ENCODE data around the gene GEMIN2.
"Not testable (repeated sequence)": the region's sequence is repeated elsewhere in the genome, so short reads cannot be mapped to it uniquely, and the experiment has no call there.

GEMIN2 gene

GRCh38 chr14:39094515-39094914 is 19.6 kb upstream of the GEMIN2 start:
- Histone ChIP-seq H3K4me1 (ENCODE audit: control insufficient read depth in 2 of 2, insufficient read depth in 2 of 2, low read length in 2 of 2) (peaks cover 0 to 3% of the 10 kb centered on the region in 2 donors), H3K36me3 (ENCODE audit: control insufficient read depth in 2 of 2, insufficient read depth in 2 of 2, low read length in 2 of 2) (peaks cover 39 to 53% of the 10 kb centered on the region in 2 donors), H3K27ac (ENCODE audit: low read depth in 2 of 2, low read length in 2 of 2) (no peak overlapping the region), H3K27me3 (ENCODE audit: control insufficient read depth in 2 of 2, insufficient read depth in 2 of 2, low read length in 2 of 2) (no peaks in the 10 kb centered on the region), H3K9ac (ENCODE audit: low read depth in 1 of 2, low read length in 2 of 2) (no peak overlapping the region), H3K9me3 (ENCODE audit: control insufficient read depth in 2 of 2, low read length in 2 of 2) (no peaks in the 10 kb centered on the region), H3K4me3 (ENCODE audit: low read length in 2 of 2) (no peak overlapping the region)

- H3K27ac ChIP-seq (ENCODE audit: low read depth in 2 of 2, low read length in 2 of 2), result no peak overlapping the region
- no peaks in the 10 kb centered on the region for H3K9me3 ChIP-seq (ENCODE audit: control insufficient read depth in 2 of 2, low read length in 2 of 2)
- peaks cover 7 to 8% of the 10 kb centered on the region in 2 donors for H3K4me1 ChIP-seq (ENCODE audit: control insufficient read depth in 2 of 2, insufficient read depth in 2 of 2, low read length in 2 of 2)
- no peaks in the 10 kb centered on the region for H3K27me3 ChIP-seq (ENCODE audit: control insufficient read depth in 2 of 2, insufficient read depth in 2 of 2, low read length in 2 of 2)
- H3K4me3 ChIP-seq (ENCODE audit: low read length in 2 of 2), result no peak overlapping the region
- H3K36me3 ChIP-seq (ENCODE audit: control insufficient read depth in 2 of 2, insufficient read depth in 2 of 2, low read length in 2 of 2), result peaks cover 20 to 33% of the 10 kb centered on the region in 2 donors
- H3K9ac ChIP-seq (ENCODE audit: low read depth in 1 of 2, low read length in 2 of 2), result no peak overlapping the region
Measured at GRCh38 chr14:39097159-39097558, 17.0 kb upstream of the GEMIN2 start.

GRCh38 chr14:39099215-39099614 is 14.9 kb upstream of the GEMIN2 start:
- not testable (repeated sequence) for H3K9me3 ChIP-seq (ENCODE audit: control insufficient read depth in 2 of 2, low read length in 2 of 2); H3K27me3 ChIP-seq (ENCODE audit: control insufficient read depth in 2 of 2, insufficient read depth in 2 of 2, low read length in 2 of 2); H3K27ac ChIP-seq (ENCODE audit: low read depth in 2 of 2, low read length in 2 of 2); H3K4me3 ChIP-seq (ENCODE audit: low read length in 2 of 2); H3K9ac ChIP-seq (ENCODE audit: low read depth in 1 of 2, low read length in 2 of 2)
- H3K36me3 ChIP-seq (ENCODE audit: control insufficient read depth in 2 of 2, insufficient read depth in 2 of 2, low read length in 2 of 2), result peaks cover 17 to 22% of the 10 kb centered on the region in 2 donors
- H3K4me1 ChIP-seq (ENCODE audit: control insufficient read depth in 2 of 2, insufficient read depth in 2 of 2, low read length in 2 of 2), result peaks cover 14 to 15% of the 10 kb centered on the region in 2 donors

- H3K9me3 ChIP-seq (ENCODE audit: control insufficient read depth in 2 of 2, low read length in 2 of 2), result no peaks in the 10 kb centered on the region
- H3K4me3 ChIP-seq (ENCODE audit: low read length in 2 of 2), result no peak overlapping the region
- no peak overlapping the region for H3K27ac ChIP-seq (ENCODE audit: low read depth in 2 of 2, low read length in 2 of 2)
- no peak overlapping the region for H3K9ac ChIP-seq (ENCODE audit: low read depth in 1 of 2, low read length in 2 of 2)
- peaks cover 13 to 19% of the 10 kb centered on the region in 2 donors for H3K36me3 ChIP-seq (ENCODE audit: control insufficient read depth in 2 of 2, insufficient read depth in 2 of 2, low read length in 2 of 2)
- H3K27me3 ChIP-seq (ENCODE audit: control insufficient read depth in 2 of 2, insufficient read depth in 2 of 2, low read length in 2 of 2), result no peaks in the 10 kb centered on the region
- H3K4me1 ChIP-seq (ENCODE audit: control insufficient read depth in 2 of 2, insufficient read depth in 2 of 2, low read length in 2 of 2), result peaks cover 16 to 19% of the 10 kb centered on the region in 2 donors
Measured at GRCh38 chr14:39099748-39100147, 14.4 kb upstream of the GEMIN2 start.

GRCh38 chr14:39102265-39102968 is 11.7 kb upstream of the GEMIN2 start:
- H3K4me3 ChIP-seq (ENCODE audit: low read length in 2 of 2), result peak overlapping the region; percentile 90 to 97
- no peaks in the 10 kb centered on the region for H3K27me3 ChIP-seq (ENCODE audit: control insufficient read depth in 2 of 2, insufficient read depth in 2 of 2, low read length in 2 of 2)
- no peaks in the 10 kb centered on the region for H3K9me3 ChIP-seq (ENCODE audit: control insufficient read depth in 2 of 2, low read length in 2 of 2)
- peaks cover 16 to 19% of the 10 kb centered on the region in 2 donors for H3K4me1 ChIP-seq (ENCODE audit: control insufficient read depth in 2 of 2, insufficient read depth in 2 of 2, low read length in 2 of 2)
- peak overlapping the region; percentile 99 for H3K27ac ChIP-seq (ENCODE audit: low read depth in 2 of 2, low read length in 2 of 2)
- peaks cover 0 to 3% of the 10 kb centered on the region in 2 donors for H3K36me3 ChIP-seq (ENCODE audit: control insufficient read depth in 2 of 2, insufficient read depth in 2 of 2, low read length in 2 of 2)
- peak overlapping the region; percentile 96 to 98 for H3K9ac ChIP-seq (ENCODE audit: low read depth in 1 of 2, low read length in 2 of 2)

GRCh38 chr14:39102969-39103957 is 10.9 kb upstream of the GEMIN2 start, which contains the start of gene SEC23A:
TSS of gene SEC23A (minus strand) at chr14:39103235. CDS start at chr14:39096118, 7,117 bp downstream.
- Histone ChIP-seq H3K9me3 (ENCODE audit: control insufficient read depth in 2 of 2, low read length in 2 of 2) (no peaks in the 10 kb centered on the region), H3K27ac (ENCODE audit: low read depth in 2 of 2, low read length in 2 of 2) (peak within 1 kb of the TSS; percentile 99), H3K9ac (ENCODE audit: low read depth in 1 of 2, low read length in 2 of 2) (peak within 1 kb of the TSS; percentile 96 to 98), H3K36me3 (ENCODE audit: control insufficient read depth in 2 of 2, insufficient read depth in 2 of 2, low read length in 2 of 2) (peaks cover 0 to 3% of the 10 kb centered on the region in 2 donors), H3K4me1 (ENCODE audit: control insufficient read depth in 2 of 2, insufficient read depth in 2 of 2, low read length in 2 of 2) (peaks cover 16 to 19% of the 10 kb centered on the region in 2 donors), H3K4me3 (ENCODE audit: low read length in 2 of 2) (peak within 1 kb of the TSS; percentile 90 to 97), H3K27me3 (ENCODE audit: control insufficient read depth in 2 of 2, insufficient read depth in 2 of 2, low read length in 2 of 2) (no peaks in the 10 kb centered on the region)

- H3K4me3 ChIP-seq (ENCODE audit: low read length in 2 of 2), result peak overlapping the region; percentile 90 to 97
- not testable (repeated sequence) for H3K27me3 ChIP-seq (ENCODE audit: control insufficient read depth in 2 of 2, insufficient read depth in 2 of 2, low read length in 2 of 2); H3K36me3 ChIP-seq (ENCODE audit: control insufficient read depth in 2 of 2, insufficient read depth in 2 of 2, low read length in 2 of 2); H3K9me3 ChIP-seq (ENCODE audit: control insufficient read depth in 2 of 2, low read length in 2 of 2)
- peak overlapping the region; percentile 96 to 98 for H3K9ac ChIP-seq (ENCODE audit: low read depth in 1 of 2, low read length in 2 of 2)
- peak overlapping the region; percentile 99 for H3K27ac ChIP-seq (ENCODE audit: low read depth in 2 of 2, low read length in 2 of 2)
- H3K4me1 ChIP-seq (ENCODE audit: control insufficient read depth in 2 of 2, insufficient read depth in 2 of 2, low read length in 2 of 2), result peaks cover 14 to 19% of the 10 kb centered on the region in 2 donors
Measured at GRCh38 chr14:39104078-39104801, 9.9 kb upstream of the GEMIN2 start.

GRCh38 chr14:39107591-39107996 is 6.5 kb upstream of the GEMIN2 start:
- H3K4me1 ChIP-seq (ENCODE audit: control insufficient read depth in 2 of 2, insufficient read depth in 2 of 2, low read length in 2 of 2), result peaks cover 8 to 14% of the 10 kb centered on the region in 2 donors
- no peak overlapping the region for H3K9ac ChIP-seq (ENCODE audit: low read depth in 1 of 2, low read length in 2 of 2)
- no peaks in the 10 kb centered on the region for H3K36me3 ChIP-seq (ENCODE audit: control insufficient read depth in 2 of 2, insufficient read depth in 2 of 2, low read length in 2 of 2)
- no peak overlapping the region for H3K27ac ChIP-seq (ENCODE audit: low read depth in 2 of 2, low read length in 2 of 2)
- no peaks in the 10 kb centered on the region for H3K27me3 ChIP-seq (ENCODE audit: control insufficient read depth in 2 of 2, insufficient read depth in 2 of 2, low read length in 2 of 2)
- no peak overlapping the region for H3K4me3 ChIP-seq (ENCODE audit: low read length in 2 of 2)
- no peaks in the 10 kb centered on the region for H3K9me3 ChIP-seq (ENCODE audit: control insufficient read depth in 2 of 2, low read length in 2 of 2)

- Histone ChIP-seq H3K4me3 (ENCODE audit: low read length in 2 of 2) (no peak overlapping the region), H3K9ac (ENCODE audit: low read depth in 1 of 2, low read length in 2 of 2) (no peak overlapping the region), H3K27ac (ENCODE audit: low read depth in 2 of 2, low read length in 2 of 2) (no peak overlapping the region), H3K27me3 (ENCODE audit: control insufficient read depth in 2 of 2, insufficient read depth in 2 of 2, low read length in 2 of 2) (no peaks in the 10 kb centered on the region), H3K9me3 (ENCODE audit: control insufficient read depth in 2 of 2, low read length in 2 of 2) (no peaks in the 10 kb centered on the region), H3K4me1 (ENCODE audit: control insufficient read depth in 2 of 2, insufficient read depth in 2 of 2, low read length in 2 of 2) (peaks cover 7 to 10% of the 10 kb centered on the region in 2 donors), H3K36me3 (ENCODE audit: control insufficient read depth in 2 of 2, insufficient read depth in 2 of 2, low read length in 2 of 2) (no peaks in the 10 kb centered on the region)
Measured at GRCh38 chr14:39108791-39109190, 5.3 kb upstream of the GEMIN2 start.

Data from mucosa of rectum (tissue), 2 donors.